Mesendoderm (in vitro differentiated cells): ENCODE measurements around the gene ARHGEF6.
"Not testable (repeated sequence)": the region's sequence is repeated elsewhere in the genome, so short reads cannot be mapped to it uniquely, and the experiment has no call there.

Experiments
- DNase-seq: peaks from one replicate; pipeline ENCODE4 v3.0.0; 2013
- H2AK5ac ChIP-seq: 2 replicates; pipeline ENCODE4 v1.6.1; 2013; ENCODE audit warnings: low read length, inconsistent platforms
- H2BK120ac ChIP-seq: 2 replicates; pipeline ENCODE4 v1.6.1; 2013; ENCODE audit warnings: low read depth, mild to moderate bottlenecking, low read length, moderate library complexity, mixed read lengths
- H2BK15ac ChIP-seq: replicated peaks from 2 replicates; pipeline ENCODE4 v1.6.1; 2013; ENCODE audit warnings: low read depth, mild to moderate bottlenecking, moderate library complexity
- H2BK5ac ChIP-seq: 2 replicates; pipeline ENCODE4 v1.6.1; 2013; ENCODE audit warnings: low read length, inconsistent platforms
- H3K18ac ChIP-seq: 2 replicates; pipeline ENCODE4 v1.6.1; 2013; ENCODE audit warnings: mild to moderate bottlenecking, low read length, mixed read lengths
- H3K23ac ChIP-seq: one replicate; pipeline ENCODE4 v1.6.1; 2013; ENCODE audit warnings: low read length
- H3K27ac ChIP-seq: 2 replicates; pipeline ENCODE4 v1.5.1; 2013; ENCODE audit warnings: low read depth, mild to moderate bottlenecking, inconsistent platforms, low read length, moderate library complexity
- H3K27me3 ChIP-seq: 2 replicates; pipeline ENCODE4 v1.6.1; 2013; ENCODE audit warnings: low read length, control low read depth, mild to moderate bottlenecking, inconsistent platforms; ENCODE audit not compliant: insufficient read depth, poor library complexity
- H3K36me3 ChIP-seq: 2 replicates; pipeline ENCODE4 v1.6.1; 2013; ENCODE audit warnings: low read length, inconsistent platforms; ENCODE audit not compliant: control insufficient read depth, insufficient read depth
- H3K4ac ChIP-seq: one replicate; pipeline ENCODE4 v1.6.1; 2013; ENCODE audit warnings: low read depth, mild to moderate bottlenecking, low read length, moderate library complexity
- H3K4me1 ChIP-seq: 2 replicates; pipeline ENCODE4 v1.6.1; 2013; ENCODE audit warnings: low read depth, low read length, inconsistent platforms; ENCODE audit not compliant: control insufficient read depth
- H3K4me2 ChIP-seq: 2 replicates; pipeline ENCODE4 v1.6.1; 2013; ENCODE audit warnings: low read length
- H3K4me3 ChIP-seq: 2 replicates; pipeline ENCODE4 v1.5.1; 2013; ENCODE audit warnings: mild to moderate bottlenecking, low read length
- H3K56ac ChIP-seq: one replicate; pipeline ENCODE4 v1.6.1; 2013; ENCODE audit warnings: low read length
- H3K79me1 ChIP-seq: 2 replicates; pipeline ENCODE4 v1.6.1; 2013; ENCODE audit warnings: low read length, inconsistent platforms
- H3K79me2 ChIP-seq: 2 replicates; pipeline ENCODE4 v1.6.1; 2013; ENCODE audit warnings: mild to moderate bottlenecking, low read length; ENCODE audit not compliant: control insufficient read depth, insufficient read depth
- H3K9ac ChIP-seq: 2 replicates; pipeline ENCODE4 v1.6.1; 2013; ENCODE audit warnings: low read length, inconsistent platforms
- H4K5ac ChIP-seq: one replicate; pipeline ENCODE4 v1.6.1; 2013; ENCODE audit warnings: low read length
- H4K8ac ChIP-seq: one replicate; pipeline ENCODE4 v1.6.1; 2013; ENCODE audit warnings: low read depth, mild to moderate bottlenecking, control low read depth, low read length, moderate library complexity
- WGBS: extraction: QIAGEN DNeasy Blood & Tissue Kit; methylation state at CpG from one replicate; pipeline ENCODE4 v1.1.7; 2013; ENCODE audit warnings: low lambda C conversion rate, missing lambda C conversion rate; ENCODE audit not compliant: insufficient coverage; ENCODE audit errors: extremely low coverage; 5-methylcytosine and 5-hydroxymethylcytosine counted together

The ARHGEF6 gene

DNA sequence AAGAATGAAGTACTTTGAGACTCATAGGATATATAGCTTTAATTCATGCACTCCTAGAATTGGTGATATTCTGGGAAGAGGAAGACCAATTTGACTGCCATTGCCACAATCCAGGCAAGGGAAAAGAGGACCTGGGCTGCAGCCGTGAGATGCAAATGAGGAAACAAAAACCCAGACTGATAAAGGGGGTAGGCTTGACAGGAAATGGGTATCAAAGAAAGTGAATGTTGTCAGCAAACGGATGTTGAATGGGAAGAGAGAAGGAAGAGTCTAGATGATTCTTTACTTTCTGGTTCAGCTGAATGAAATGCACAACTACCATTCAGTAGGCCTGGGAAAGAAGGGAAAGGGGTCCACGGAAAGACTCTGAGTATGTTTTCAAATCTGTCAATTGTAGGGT lies 17.1 kb upstream of the ARHGEF6 start:
- DNase-seq, result peak; percentile 2
- H3K36me3 ChIP-seq, result no peaks in the 10 kb centered on the region
- WGBS, result no CpG with 5 or more reads among the region's 3 CpGs

DNA sequence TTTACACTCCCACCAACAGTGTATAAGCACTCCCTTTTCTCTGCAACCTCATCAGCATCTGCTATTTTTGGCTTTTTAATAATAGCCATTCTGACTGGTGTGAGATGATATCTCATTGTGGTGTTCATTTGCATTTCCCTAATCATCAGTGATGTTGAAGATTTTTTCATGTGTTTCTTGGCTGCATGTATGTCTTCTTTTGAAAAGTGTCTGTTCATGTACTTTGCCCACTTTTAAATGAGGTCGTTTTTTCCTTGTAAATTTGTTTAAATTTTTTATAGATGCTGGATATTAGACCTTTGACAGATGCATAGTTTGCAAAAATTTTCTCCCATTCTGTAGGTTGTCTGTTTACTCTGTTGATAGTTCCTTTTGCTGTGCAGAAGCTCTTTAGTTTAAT lies 14.4 kb upstream of the ARHGEF6 start:
- not testable (repeated sequence) for H2BK120ac ChIP-seq, H3K4ac ChIP-seq, H3K4me2 ChIP-seq, H3K18ac ChIP-seq, H3K23ac ChIP-seq, H3K79me2 ChIP-seq, DNase-seq, H2AK5ac ChIP-seq, H3K27ac ChIP-seq, H2BK5ac ChIP-seq, H3K36me3 ChIP-seq, H3K4me3 ChIP-seq, H3K27me3 ChIP-seq, H4K5ac ChIP-seq, H2BK15ac ChIP-seq, H3K4me1 ChIP-seq, H3K9ac ChIP-seq, H4K8ac ChIP-seq, H3K56ac ChIP-seq, H3K79me1 ChIP-seq
- WGBS, result no CpG with 5 or more reads among the region's 1 CpG

More for the DNA sequence above, 17.1 kb upstream of the ARHGEF6 start:
- Histone ChIP-seq H3K4me1 (no peaks in the 10 kb centered on the region), H2BK5ac (no peak overlapping the region), H3K4me2 (no peak overlapping the region), H3K9ac (no peak overlapping the region), H4K5ac (no peak overlapping the region), H3K23ac (no peak overlapping the region), H3K27me3 (no peaks in the 10 kb centered on the region), H3K79me2 (no peaks in the 10 kb centered on the region), H3K4ac (no peak overlapping the region), H3K4me3 (no peak overlapping the region), H2BK120ac (no peak overlapping the region), H2BK15ac (no peak overlapping the region), H3K56ac (no peak overlapping the region), H3K79me1 (no peaks in the 10 kb centered on the region), H2AK5ac (no peak overlapping the region), H3K27ac (no peak overlapping the region), H3K18ac (no peak overlapping the region), H4K8ac (no peak overlapping the region)

DNA sequence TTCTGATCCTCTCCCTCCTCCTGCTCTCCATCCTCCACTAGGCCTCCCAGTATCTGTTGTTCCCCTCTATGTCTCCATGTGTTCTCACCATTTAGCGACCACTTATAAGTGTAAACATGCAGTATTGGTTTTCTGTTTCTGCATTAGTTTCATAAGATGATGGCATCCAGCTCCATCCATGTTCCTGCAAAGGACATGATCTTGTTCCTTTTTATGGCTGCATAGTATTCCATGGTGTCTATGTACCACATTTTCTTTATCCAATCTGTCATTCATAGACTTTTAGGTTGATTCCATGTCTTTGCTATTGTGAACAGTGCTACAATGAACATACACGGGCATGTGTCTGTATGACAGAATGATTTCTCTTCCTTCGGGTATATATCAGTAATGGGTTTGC lies 13.9 kb upstream of the ARHGEF6 start:
- H2AK5ac ChIP-seq, result not testable (repeated sequence)

DNA sequence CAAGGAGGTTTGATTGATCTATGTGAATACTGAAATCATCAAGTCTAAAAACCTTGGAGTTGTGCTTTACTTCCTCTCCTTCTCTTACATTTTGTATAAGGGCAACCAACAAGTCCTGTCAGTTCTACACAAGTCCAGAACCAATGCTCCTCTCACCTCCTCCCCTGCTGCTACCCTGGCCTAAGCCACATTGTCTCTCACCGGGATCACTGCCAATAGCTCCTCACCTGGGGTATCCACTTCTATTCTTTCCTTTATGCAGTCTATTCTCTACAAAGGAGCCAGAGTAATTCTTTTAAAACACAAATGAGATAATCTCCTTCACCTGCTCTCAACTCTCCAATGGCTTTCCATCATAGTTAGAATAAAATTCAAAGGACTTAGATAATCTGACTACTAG lies 13.3 kb upstream of the ARHGEF6 start:
- Histone ChIP-seq H2AK5ac (no peak overlapping the region), H2BK5ac (no peak overlapping the region), H3K9ac (no peak overlapping the region)

More for the DNA sequence above, 13.9 kb upstream of the ARHGEF6 start:
- not testable (repeated sequence) for H3K4me2 ChIP-seq, H3K23ac ChIP-seq, H2BK120ac ChIP-seq, H2BK15ac ChIP-seq, H2BK5ac ChIP-seq, H3K4me3 ChIP-seq, H3K27ac ChIP-seq, H3K79me1 ChIP-seq, H3K18ac ChIP-seq, H3K56ac ChIP-seq, H3K27me3 ChIP-seq, H4K5ac ChIP-seq, H3K36me3 ChIP-seq, DNase-seq, H3K4me1 ChIP-seq, H3K4ac ChIP-seq, H3K79me2 ChIP-seq, H4K8ac ChIP-seq, H3K9ac ChIP-seq
- no CpG with 5 or more reads among the region's 3 CpGs for WGBS

DNA sequence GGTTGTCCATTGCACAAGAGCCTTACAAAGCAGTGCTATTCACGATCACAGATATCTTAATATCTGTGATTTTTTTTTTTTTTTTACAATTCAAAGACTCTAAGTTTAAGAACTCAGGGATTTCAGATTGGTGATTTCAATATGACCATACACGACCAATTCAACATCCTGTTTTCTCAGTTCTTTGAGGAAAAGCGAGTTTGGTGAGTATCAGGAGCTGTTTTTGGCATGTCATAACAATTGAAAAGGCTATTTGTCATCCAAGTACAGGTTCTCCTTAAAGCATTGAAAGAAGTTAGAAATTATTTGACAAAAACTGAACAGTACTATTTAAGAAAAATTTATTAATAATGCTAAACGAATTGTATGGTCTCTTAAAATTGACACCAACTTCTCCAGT lies 9.1 kb upstream of the ARHGEF6 start:
- no peaks in the 10 kb centered on the region for H3K79me2 ChIP-seq
- H3K27ac ChIP-seq, result no peak overlapping the region
- no peak overlapping the region for H3K23ac ChIP-seq
- H3K4me1 ChIP-seq, result no peaks in the 10 kb centered on the region
- H4K5ac ChIP-seq, result no peak overlapping the region
- no peak overlapping the region for H3K4me2 ChIP-seq
- no peak overlapping the region for H3K4ac ChIP-seq
- no peaks in the 10 kb centered on the region for H3K36me3 ChIP-seq
- H2BK120ac ChIP-seq, result no peak overlapping the region
- no CpG with 5 or more reads among the region's 4 CpGs for WGBS
- H2BK5ac ChIP-seq, result no peak overlapping the region
- H3K4me3 ChIP-seq, result no peak overlapping the region
- no peaks in the 10 kb centered on the region for H3K79me1 ChIP-seq
- no peak overlapping the region for H2BK15ac ChIP-seq
- H3K18ac ChIP-seq, result no peak overlapping the region
- H4K8ac ChIP-seq, result no peak overlapping the region
- H2AK5ac ChIP-seq, result no peak overlapping the region
- DNase-seq, result no peak
- no peak overlapping the region for H3K9ac ChIP-seq
- no peak overlapping the region for H3K56ac ChIP-seq
- no peaks in the 10 kb centered on the region for H3K27me3 ChIP-seq

More for the DNA sequence above, 13.3 kb upstream of the ARHGEF6 start:
- Histone ChIP-seq H4K5ac (no peak overlapping the region), H3K79me2 (no peaks in the 10 kb centered on the region), H3K4me3 (no peak overlapping the region), H4K8ac (no peak overlapping the region), H2BK15ac (no peak overlapping the region), H3K4ac (no peak overlapping the region), H3K18ac (no peak overlapping the region), H3K27me3 (no peaks in the 10 kb centered on the region), H3K36me3 (no peaks in the 10 kb centered on the region), H3K56ac (no peak overlapping the region), H3K4me1 (no peaks in the 10 kb centered on the region), H3K79me1 (no peaks in the 10 kb centered on the region), H3K27ac (no peak overlapping the region), H2BK120ac (no peak overlapping the region), H3K4me2 (no peak overlapping the region), H3K23ac (no peak overlapping the region)
- no CpG with 5 or more reads among the region's 1 CpG for WGBS
- no peak for DNase-seq

DNA sequence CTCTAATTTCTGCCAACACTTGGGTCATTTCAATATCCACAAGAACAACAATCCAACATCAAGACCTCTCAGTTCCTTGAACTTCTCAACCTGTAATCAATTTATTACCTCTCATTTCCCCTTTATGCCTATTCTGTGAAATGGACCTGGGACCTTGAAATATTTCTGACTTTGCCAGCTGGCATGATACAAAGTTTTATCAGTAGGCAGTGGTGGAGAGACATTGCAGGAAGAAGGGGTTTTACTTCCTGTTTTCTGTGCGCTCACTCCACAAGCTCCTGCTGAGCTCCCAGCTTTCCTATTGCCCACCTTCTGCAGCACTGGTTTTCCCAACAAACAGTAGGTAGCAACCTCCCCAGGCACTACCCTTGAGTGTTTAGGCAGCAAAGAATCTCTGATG lies 3.5 kb upstream of the ARHGEF6 start:
- WGBS, result no CpG with 5 or more reads among the region's 1 CpG
- Histone ChIP-seq H3K4me1 (no peaks in the 10 kb centered on the region), H3K27ac (no peak overlapping the region), H3K79me1 (no peaks in the 10 kb centered on the region), H2AK5ac (no peak overlapping the region), H3K23ac (no peak overlapping the region), H4K8ac (no peak overlapping the region), H3K27me3 (no peaks in the 10 kb centered on the region), H2BK120ac (no peak overlapping the region), H2BK15ac (no peak overlapping the region), H3K56ac (no peak overlapping the region), H4K5ac (no peak overlapping the region), H3K79me2 (no peaks in the 10 kb centered on the region), H3K36me3 (no peaks in the 10 kb centered on the region), H3K4me3 (no peak overlapping the region), H3K4me2 (no peak overlapping the region), H3K4ac (no peak overlapping the region), H3K18ac (no peak overlapping the region), H2BK5ac (no peak overlapping the region), H3K9ac (no peak overlapping the region)
- no peak for DNase-seq
